Activated T-helper 1 cell treated with anti-CD3 and anti-CD28 coated beads, Interleukin-2, amount 50 U/mL, for 16 hours (primary cell): Measurements from ENCODE around the gene RBM7.

Experiments used
- DNase-seq, 2 donors: peaks; one replicate each; pipeline ENCODE4 v3.0.0-alpha.2; 2020; ENCODE audit warnings: low read depth in 1 of 2, low spot score in 1 of 2

RBM7 gene

GRCh38 chr11:114395736-114396135 is 4.7 kb upstream of the RBM7 start:
- no peak for DNase-seq

DNA sequence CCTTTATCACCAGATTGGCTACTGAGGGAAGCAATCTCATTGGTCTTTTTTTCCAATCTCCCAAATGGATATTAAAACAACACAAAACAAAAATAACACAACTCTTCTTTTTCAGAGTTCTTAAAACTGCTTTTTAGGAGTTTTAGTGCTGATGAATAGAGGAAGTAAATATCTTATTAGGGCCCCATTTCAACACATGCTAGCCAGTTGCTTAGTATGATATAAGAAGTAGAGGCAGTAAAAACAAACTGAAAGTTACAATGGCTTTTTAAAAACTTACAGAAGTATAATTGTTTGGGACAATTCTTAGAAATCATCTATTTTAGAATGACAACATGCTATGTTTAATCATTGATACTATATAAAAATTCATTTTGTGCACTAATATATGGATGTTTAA is 3.5 kb upstream of the RBM7 start:
- DNase-seq = no peak

GRCh38 chr11:114397349-114397982 is 3.0 kb upstream of the RBM7 start:
- DNase-seq = no peak

- no peak for DNase-seq
Observed at GRCh38 chr11:114398303-114398920, 2.1 kb upstream of the RBM7 start.

GRCh38 chr11:114399490-114400215 is 813 bp upstream of the RBM7 start:
- DNase-seq = no peak

GRCh38 chr11:114400915-114401223 is 403 bp downstream of the RBM7 start:
- no peak for DNase-seq

- DNase-seq = no peak
Observed at GRCh38 chr11:114401311-114401710, 845 bp downstream of the RBM7 start.

- no peak for DNase-seq
Observed at GRCh38 chr11:114412946-114413345, 12.5 kb downstream of the RBM7 start.

GRCh38 chr11:114413958-114414357 is 13.5 kb downstream of the RBM7 start:
- no peak for DNase-seq

GRCh38 chr11:114416441-114416961 is 16.0 kb downstream of the RBM7 start:
- DNase-seq = no peak

DNA sequence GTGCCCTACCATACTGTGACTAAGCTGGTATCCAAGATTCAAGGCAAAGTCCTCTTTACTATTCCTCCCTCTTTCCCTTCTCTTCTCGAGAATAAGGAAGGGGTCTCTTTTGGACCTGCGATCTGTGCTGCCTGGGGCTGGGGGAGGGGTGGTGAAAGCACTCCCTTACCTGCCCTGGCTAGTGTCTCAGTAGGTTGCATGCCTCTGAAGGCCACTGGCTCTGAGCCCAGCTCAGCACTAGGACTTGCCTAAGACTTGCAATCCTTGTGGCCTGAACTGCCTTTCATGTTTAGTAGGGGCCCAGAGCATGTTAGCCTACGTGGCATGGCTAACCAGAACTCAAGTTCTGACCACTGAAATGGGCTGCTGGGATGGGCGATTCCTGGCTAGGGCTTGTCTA is 25.8 kb downstream of the RBM7 start:
- DNase-seq = no peak

- no peak for DNase-seq
Observed at GRCh38 chr11:114430290-114430689, 29.8 kb downstream of the RBM7 start.

DNA sequence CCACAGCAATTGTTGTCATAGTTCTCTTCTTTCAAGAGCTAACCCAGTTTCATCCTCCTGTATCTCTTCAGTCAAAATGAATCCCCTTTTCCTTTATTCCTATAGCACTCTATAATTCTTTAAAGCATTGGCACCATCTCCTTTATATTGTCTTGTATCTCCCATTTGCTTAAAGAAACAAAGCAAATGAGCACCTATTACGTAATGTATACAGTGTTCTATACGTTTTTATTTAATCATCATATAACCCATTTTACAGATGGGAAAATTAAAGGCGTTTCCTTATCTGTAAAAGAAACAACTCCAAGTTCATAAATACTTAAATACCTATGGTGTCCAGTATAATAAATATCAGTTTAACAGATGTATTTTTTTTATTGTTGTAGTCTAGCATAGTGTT is 32.4 kb downstream of the RBM7 start:
- DNase-seq = no peak

- no peak for DNase-seq
Observed at GRCh38 chr11:114433376-114433775, 32.9 kb downstream of the RBM7 start.

DNA sequence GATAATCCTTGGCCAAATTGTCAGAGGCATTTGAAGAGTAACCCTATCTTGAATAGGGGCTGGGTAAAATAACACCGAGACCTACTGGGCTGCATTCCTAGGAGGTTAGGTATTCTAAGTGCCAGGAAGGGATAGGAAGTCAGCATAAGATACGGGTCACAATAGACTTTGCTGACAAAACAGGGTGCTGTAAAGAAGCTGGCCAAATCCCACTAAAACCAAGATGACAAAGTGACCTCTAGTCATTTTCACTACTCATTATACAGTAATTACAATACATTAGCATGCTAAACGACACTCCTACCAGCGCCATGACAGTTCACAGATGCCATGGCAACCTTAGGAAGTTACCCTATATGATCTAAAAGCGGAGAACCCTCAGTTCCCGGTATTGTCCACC is 37.8 kb downstream of the RBM7 start:
- DNase-seq = no peak

DNA sequence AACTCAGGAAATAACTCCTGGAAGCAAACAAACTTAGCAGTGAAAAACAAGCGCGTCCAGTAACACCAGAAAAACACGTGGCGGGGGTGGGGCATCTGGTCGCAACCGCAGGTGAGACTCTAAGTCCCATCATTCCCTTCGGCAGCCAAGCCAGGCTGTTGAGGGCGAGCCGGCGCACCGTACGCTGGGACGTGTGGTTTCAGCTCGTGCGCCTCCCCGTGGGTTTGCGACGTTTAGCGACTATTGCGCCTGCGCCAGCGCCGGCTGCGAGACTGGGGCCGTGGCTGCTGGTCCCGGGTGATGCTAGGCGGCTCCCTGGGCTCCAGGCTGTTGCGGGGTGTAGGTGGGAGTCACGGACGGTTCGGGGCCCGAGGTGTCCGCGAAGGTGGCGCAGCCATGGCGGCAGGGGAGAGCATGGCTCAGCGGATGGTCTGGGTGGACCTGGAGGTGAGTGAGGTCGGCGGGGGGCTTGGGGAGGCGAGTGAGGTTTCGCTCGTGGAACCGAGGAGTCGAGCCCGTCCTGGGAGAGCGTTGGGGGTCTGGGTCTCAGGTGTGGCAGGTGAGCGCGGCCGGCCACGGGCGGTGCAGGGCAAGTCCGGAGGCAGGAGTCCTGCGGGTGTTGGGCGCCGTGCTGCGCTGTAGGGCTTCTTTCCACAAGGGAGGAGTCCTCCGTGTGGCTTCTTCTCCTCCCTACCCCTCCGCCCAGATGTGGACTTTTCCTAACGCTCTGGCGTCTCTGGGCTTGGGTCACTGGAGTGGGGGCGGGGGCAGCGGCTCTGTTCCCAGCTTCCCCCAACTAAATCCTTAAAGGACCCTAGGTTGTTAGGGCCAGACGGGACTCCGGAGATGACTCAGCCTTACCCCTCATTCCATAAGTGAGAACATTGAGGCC is 39.0 kb downstream of the RBM7 start, which contains the start of gene REXO2:
Gene REXO2, plus strand, starts transcription at position 239 of the 892 bp plus-strand sequence. Its CDS starts 62 bp downstream, at position 301.
- peak; percentile 90 to 91 for DNase-seq

GRCh38 chr11:114440121-114440860 is 39.8 kb downstream of the RBM7 start:
- DNase-seq = no peak

DNA sequence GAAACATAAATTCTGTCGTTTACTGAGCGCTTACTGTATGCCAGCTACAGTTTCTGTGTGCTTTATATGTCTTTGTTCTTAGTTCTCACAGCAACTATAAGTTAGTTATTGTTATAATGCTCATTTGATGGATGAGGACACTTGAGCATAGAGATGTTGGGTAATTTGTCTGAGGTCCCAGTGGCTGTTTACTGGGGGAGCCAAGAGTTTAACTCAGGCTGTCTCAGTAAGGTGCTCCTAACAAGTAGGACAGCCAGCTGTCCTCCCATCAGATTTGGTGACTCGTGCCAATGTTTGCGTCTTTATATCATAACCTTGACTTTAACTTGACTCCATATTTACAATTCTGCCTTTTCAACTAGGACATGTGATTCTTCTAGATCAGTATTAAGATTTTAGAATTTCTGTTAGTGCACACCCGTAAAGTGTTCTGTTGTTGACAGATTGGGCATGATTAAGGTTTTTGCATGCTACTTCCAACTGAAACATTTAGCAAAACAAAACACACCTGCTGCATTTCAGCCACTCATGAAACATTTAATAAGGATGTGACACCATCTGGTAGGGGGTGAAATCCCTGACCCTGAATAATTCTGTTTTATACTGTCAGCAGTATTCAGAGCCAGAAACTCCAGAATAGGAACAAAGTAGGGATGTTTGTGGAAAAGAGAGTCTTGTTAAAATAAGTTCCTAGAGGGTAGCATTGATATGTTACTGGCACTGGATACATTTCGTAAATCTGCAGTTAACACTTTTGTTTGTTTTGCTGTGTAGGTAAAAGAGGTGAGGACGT is 40.7 kb downstream of the RBM7 start:
- no peak for DNase-seq

- no peak for DNase-seq
Observed at GRCh38 chr11:114441921-114442320, 41.5 kb downstream of the RBM7 start.

GRCh38 chr11:114442536-114442935 is 42.1 kb downstream of the RBM7 start:
- DNase-seq = no peak
